ENCODE results near the gene FKBP4. TPM values are rescaled to one million over a fixed set of nuclear protein-coding genes. Genes with fewer than 3 reads are reported as not detected.

The FKBP4 gene
- total and polyA plus RNA-seq, 2 of the 13 experiments (the other 11 are each of a cell fraction or from before 2014, with no cell fraction given): 25.7 to 66.1 TPM

DNA sequence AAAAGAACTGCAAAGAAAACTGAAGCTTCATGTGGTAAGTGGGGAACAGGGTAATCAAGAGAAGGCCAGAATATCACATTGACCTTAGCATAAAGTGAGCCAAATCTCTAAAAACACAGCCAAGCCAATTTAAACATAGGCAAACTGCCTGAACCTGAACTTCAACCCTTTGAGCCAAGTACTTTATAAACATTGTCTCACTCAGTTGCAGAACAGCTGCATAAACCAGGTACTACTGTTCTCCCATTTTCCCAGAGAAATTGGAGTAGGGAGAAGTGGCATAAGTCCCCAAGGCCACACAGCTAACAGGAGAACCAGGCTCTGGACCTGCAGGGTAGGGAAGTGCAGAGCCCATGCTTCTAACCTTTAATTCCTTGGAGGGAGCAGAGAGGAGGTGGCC lies 30.4 kb upstream of the FKBP4 start (continued):
- TF ChIP-seq E2F5 (CRISPR knock-in tag; conservative IDR thresholded peaks at IDR 0.05) (no peak), NR2F6 (IDR thresholded peaks at IDR 0.05) (no peak), NR2F6 (CRISPR knock-in tag; IDR thresholded peaks at IDR 0.05) (no peak), MIER2 (CRISPR knock-in tag; IDR thresholded peaks at IDR 0.05) (no peak), MEIS2 (CRISPR knock-in tag; IDR thresholded peaks at IDR 0.05) (no peak), MNT (IDR thresholded peaks at IDR 0.05) (no peak), ZNF761 (CRISPR knock-in tag; conservative IDR thresholded peaks at IDR 0.05) (no peak), MAFF (IDR thresholded peaks at IDR 0.05; ENCODE audit: low read depth, low read length) (no peak), ZNF367 (CRISPR knock-in tag; IDR thresholded peaks at IDR 0.05; ENCODE audit: borderline replicate concordance) (no peak), RARA (CRISPR knock-in tag; IDR thresholded peaks at IDR 0.05) (no peak), RFXANK (CRISPR knock-in tag; IDR thresholded peaks at IDR 0.05) (no peak), RELA (CRISPR knock-in tag; IDR thresholded peaks at IDR 0.05) (no peak), ATRX (CRISPR knock-in tag; IDR thresholded peaks at IDR 0.05; ENCODE audit: borderline replicate concordance) (no peak)

- Histone ChIP-seq H3K27ac (ENCODE audit: extremely low read length, insufficient read depth, low read length) (no peak overlapping the region), H4K20me1 (ENCODE audit: insufficient read depth, low read length) (no peaks in the 10 kb centered on the region), H3K79me2 (ENCODE audit: insufficient read depth, low read length) (no peaks in the 10 kb centered on the region), H3K4me1 (ENCODE audit: insufficient read depth, low read length) (no peaks in the 10 kb centered on the region), H2AFZ (ENCODE audit: low read length) (no peak overlapping the region), H3K9me3 (ENCODE audit: low read length) (no peaks in the 10 kb centered on the region), H3K36me3 (replicated peaks in 1 of 2; ENCODE audit: control insufficient read depth in 1 of 2, insufficient read depth in 2 of 2, low read length in 2 of 2) (no peaks in the 10 kb centered on the region), H3K4me3 (replicated peaks in 1 of 3; ENCODE audit: insufficient read depth in 1 of 3, low read depth in 2 of 3, low read length in 3 of 3) (no peak overlapping the region), H3K27me3 (ENCODE audit: control insufficient read depth in 1 of 2, insufficient read depth in 2 of 2, low read length in 2 of 2) (peaks cover 3 to 17% of the 10 kb centered on the region in 2 experiments; a peak in 4 of 5 replicates), H3K4me2 (ENCODE audit: low read depth, low read length) (no peak overlapping the region), H3K9ac (ENCODE audit: insufficient read depth, low read depth, low read length) (no peak overlapping the region)
- ChIA-PET CTCF (ENCODE audit: low intra/inter-chr PET ratio, low total read pairs) (no interaction called here), POLR2A (no interaction called here)
- TF ChIP-seq PTBP1 (IDR thresholded peaks at IDR 0.05; ENCODE audit: low read depth, low read length, poor library complexity, severe bottlenecking) (no peak), EEA1 (CRISPR knock-in tag; IDR thresholded peaks at IDR 0.05; ENCODE audit: borderline replicate concordance) (no peak), GTF3A (CRISPR knock-in tag; conservative IDR thresholded peaks at IDR 0.05) (no peak), ZNF543 (CRISPR knock-in tag; IDR thresholded peaks at IDR 0.05) (no peak)
- BruUV-seq (replicated peaks): no TSS peak
- FAIRE-seq: no peak
- WGBS (ENCODE audit: low lambda C conversion rate): 10% methylated on average over 2 of the region's 4 CpGs
- intact Hi-C loops (cut with micrococcal nuclease; ENCODE audit: unreplicated experiment): no loop called here
- no peak for ATAC-seq
- in situ Hi-C loops (cut with HindIII; ENCODE audit: extremely low pct_ligation_motif_present, low pct_unique_long_range_greater_than_20kb): no loop called here
- no peak for DNase-seq (ENCODE audit: low spot score)
These were observed 29.7 kb upstream of the FKBP4 start for GRCh38 chr12:2765052-2765451.

All from HepG2 (cell line).